ENCODE results near the gene MIER2.
"Not testable (repeated sequence)": the region's sequence is repeated elsewhere in the genome, so short reads cannot be mapped to it uniquely, and the experiment has no call there.

The MIER2 gene

DNA sequence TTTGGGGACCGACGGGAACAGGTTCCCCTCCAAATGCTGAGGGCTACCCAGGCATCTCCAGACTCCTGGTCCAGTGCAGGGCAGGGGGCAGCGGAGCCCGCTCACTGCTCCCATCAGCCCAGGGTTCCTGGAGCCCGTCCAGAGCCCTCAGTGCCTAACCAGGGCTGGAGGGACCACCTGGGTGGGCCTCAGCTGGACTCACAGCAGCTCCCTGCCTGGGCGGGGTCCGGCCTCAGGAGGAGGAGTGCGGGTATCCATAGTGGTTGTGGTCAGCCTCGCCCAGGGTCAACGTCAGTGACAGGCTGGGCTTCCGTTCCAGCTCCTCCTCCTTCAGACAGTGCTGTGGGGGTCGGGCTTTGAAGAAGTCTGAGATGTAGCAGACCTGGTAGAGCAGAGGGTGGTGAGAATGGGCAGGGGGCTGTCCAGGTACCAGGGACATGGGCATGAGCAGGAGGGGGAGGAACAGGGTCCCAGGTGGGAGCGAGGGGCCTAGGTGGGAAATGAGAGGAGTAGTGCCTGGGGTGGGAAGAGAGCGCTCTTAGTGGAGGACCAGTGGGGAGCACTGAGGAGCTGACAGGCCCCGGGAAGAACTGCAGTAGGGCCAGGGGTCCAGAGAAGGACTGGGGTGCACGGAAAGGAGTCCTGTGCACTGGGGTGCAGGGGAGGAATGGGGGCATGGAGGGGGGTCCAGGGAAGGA is 63.3 kb downstream of the MIER2 start:
- peak in 1 of 3 experiments; percentile 64 for DNase-seq

DNA sequence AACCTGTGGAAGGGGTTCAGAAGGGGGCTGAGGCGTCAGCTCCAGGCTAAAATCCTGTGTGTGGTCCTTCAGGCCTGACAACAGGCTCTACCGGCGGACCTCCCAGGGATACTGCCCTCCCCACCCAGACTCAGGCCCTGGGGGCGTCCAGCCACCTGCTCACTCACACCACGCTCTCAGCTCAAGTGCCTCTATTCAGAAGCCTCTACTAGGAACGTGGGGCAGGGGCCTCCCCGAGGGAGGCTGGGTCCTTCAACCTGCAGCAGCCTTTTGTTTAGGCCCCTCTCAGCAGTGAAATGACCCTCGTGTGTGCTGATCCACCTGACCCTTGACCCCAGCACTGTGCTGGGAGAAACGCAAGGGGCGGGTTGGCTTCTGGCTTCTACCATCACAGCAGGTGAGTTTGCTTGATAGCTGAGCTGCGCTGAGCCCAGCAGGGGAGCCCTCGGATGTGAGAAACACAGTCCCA is 64.0 kb downstream of the MIER2 start:
- DNase-seq = peak; percentile 87 to 100 (median 96)

GRCh38 chr19:279656-280055 is 64.9 kb downstream of the MIER2 start:
- no peak for DNase-seq

DNA sequence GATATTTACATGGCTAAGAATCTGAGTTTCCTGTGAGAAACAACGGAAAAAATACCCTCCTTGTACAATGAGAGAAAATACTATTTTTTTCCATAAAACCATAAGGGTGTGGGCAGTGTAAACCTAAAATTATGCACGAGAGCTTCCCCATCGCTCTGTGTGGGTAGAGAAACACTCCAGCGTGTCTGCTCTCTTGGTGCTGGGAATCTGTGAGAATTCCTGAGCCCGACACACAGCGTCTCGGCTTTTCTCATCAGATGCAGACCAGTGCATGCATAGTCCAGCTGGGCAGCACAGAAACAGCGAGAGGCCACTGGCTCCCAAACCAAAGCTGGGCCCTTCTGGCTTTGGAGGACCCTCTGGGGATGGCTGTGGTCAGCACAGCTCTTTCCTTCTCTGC is 65.4 kb downstream of the MIER2 start:
- no peak for DNase-seq

GRCh38 chr19:277581-278165 is 66.9 kb downstream of the MIER2 start:
- no peak for DNase-seq

- DNase-seq = peak in 2 of 3 experiments; percentile 47 to 80
These were observed 67.5 kb downstream of the MIER2 start for GRCh38 chr19:277131-277530.

DNA sequence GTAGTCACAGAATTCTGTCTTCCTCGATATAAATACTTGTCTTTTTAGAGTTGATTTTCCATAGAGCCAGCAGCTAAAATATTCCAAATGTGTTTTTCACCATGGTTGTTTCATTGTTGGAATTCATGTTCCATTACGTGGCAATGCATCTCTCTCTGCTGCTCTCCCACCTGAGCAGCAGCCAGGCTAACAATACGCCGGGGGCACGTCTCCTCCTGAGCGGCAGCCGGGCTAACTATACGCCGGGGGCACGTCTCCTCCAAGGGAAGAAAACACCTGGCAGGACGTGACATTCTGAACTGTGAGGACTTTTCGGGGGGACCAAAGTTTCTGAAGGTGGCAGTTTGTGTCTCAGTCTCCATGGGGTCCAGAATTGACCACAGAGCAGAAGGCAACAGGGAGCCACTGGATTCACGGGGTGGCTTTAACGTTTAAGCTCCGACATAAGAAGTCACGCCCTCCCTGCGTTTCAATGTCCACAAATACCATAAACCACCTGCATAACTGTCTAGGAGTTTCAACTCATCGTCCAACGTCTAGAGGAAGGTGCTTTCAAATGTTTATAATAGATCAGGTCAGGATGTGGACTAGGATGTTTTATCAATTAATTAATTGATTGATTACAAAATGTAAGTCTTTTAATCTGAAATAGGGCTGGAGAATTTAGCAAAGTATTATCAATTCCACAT is 68.5 kb downstream of the MIER2 start:
- no peak for DNase-seq

GRCh38 chr19:275000-275399 is 69.6 kb downstream of the MIER2 start:
- no peak for DNase-seq

DNA sequence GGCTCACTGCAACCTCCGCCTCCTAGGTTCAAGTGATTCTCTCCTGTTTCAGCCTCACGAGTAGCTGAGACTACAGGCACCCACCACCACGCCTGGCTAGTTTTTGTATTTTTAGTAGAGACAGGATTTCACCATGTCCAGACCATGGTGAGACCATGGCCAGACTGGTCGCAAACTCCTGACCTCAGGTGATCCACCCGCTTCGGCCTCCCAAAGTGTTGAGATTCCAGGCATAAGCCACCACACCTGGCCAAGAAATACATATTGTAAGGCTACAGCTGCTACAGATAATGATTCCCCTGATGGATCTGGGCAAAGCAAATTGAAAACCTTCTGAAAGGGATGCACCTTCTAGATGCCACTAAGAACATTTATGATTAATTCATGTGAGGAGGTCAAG is 71.2 kb downstream of the MIER2 start:
- no peak for DNase-seq

DNA sequence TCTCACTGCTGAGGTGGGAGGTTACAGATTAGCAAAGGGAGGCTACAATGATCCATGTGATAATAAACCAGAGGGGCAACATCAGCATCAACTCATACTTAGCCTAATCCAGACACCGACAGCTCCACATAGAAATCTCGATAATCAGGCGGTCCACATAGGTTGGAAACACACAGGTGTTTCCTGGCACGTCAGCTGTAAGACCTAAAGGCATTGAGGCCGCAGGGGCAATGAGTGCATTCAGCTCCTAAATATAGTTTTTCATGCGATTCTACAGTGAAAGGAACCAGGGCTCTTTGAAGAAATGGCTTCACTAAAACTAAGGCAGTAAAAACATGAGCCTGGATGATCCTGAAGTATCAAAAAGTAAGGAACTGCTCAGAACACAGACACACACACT is 72.7 kb downstream of the MIER2 start:
- no peak for DNase-seq

- DNase-seq = not testable (repeated sequence)
These were observed 73.8 kb downstream of the MIER2 start for GRCh38 chr19:270766-271318.

GRCh38 chr19:269241-269640 is 75.4 kb downstream of the MIER2 start:
- no peak for DNase-seq

- DNase-seq = no peak
These were observed 82.5 kb downstream of the MIER2 start for GRCh38 chr19:262125-262524.

DNA sequence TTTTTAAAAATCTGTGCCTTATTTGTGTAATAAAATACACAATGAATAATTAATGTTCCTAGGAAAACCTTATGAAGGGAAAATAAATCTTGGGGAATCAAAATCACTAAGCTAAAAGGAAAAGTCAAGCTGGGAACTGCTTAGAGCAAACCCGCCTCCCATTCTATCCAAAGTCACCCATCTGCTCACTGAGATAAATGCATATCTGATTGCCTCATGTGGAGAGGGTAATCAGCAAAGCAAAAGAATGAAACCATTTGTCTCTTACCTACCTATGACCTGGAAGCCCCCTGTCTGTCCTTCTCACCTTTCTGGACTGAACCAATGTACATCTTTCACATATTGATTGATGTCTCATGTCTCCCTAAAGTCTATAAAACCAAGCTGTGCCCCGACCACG is 87.8 kb downstream of the MIER2 start:
- DNase-seq = not testable (repeated sequence)
